GM21528 (cell line): ENCODE data around the gene KBTBD13.
"Not testable (repeated sequence)": the region's sequence is repeated elsewhere in the genome, so short reads cannot be mapped to it uniquely, and the experiment has no call there.

Source experiments
- ATAC-seq: cut with Tn5 transposase; IDR thresholded peaks from one replicate; pipeline ENCODE4 v1.9.1; 2021; ENCODE audit warnings: mild to moderate bottlenecking, moderate library complexity; ENCODE audit not compliant: unreplicated experiment, low FRiP score

KBTBD13 gene

GRCh38 chr15:65076486-65077290, at the start of gene KBTBD13:
Gene KBTBD13 (plus strand): TSS chr15:65076746. CDS start chr15:65076816, 70 bp downstream.
- ATAC-seq, result no peak

- ATAC-seq, result no peak
These were observed 49.8 kb upstream of the KBTBD13 start for GRCh38 chr15:65026756-65027155.

- no peak for ATAC-seq
These were observed 49.0 kb upstream of the KBTBD13 start for GRCh38 chr15:65027593-65027992.

- ATAC-seq, result no peak
These were observed 48.2 kb upstream of the KBTBD13 start for GRCh38 chr15:65028338-65028737.

- ATAC-seq, result peak; percentile 79
These were observed 47.4 kb upstream of the KBTBD13 start, which contains the start of gene MTFMT for GRCh38 chr15:65028921-65029735. Gene MTFMT (minus strand): TSS chr15:65029639. CDS start chr15:65029613, 26 bp downstream.

DNA sequence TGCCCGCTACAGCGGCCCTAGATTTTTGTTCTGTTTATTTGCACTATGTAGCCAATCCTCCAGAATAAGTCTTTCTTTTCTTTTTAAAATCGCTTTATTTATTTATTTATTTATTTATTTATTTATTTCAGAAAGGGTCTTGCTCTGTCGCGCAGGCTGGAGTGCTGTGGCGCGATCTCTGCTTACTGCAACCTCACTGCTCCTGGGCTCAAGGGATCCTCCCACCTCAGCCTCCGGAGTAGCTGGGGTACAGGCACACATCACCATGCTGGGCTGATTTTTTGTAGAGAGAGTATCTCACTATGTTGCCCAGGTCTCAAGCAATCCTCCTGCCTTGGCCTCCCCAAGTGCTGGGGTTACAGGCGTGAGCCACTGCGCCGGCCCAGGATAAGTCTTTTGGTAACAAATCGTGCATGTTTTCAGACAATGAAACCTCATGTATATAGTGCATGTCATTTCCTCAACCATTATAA, 46.8 kb upstream of the KBTBD13 start:
- ATAC-seq, result no peak

DNA sequence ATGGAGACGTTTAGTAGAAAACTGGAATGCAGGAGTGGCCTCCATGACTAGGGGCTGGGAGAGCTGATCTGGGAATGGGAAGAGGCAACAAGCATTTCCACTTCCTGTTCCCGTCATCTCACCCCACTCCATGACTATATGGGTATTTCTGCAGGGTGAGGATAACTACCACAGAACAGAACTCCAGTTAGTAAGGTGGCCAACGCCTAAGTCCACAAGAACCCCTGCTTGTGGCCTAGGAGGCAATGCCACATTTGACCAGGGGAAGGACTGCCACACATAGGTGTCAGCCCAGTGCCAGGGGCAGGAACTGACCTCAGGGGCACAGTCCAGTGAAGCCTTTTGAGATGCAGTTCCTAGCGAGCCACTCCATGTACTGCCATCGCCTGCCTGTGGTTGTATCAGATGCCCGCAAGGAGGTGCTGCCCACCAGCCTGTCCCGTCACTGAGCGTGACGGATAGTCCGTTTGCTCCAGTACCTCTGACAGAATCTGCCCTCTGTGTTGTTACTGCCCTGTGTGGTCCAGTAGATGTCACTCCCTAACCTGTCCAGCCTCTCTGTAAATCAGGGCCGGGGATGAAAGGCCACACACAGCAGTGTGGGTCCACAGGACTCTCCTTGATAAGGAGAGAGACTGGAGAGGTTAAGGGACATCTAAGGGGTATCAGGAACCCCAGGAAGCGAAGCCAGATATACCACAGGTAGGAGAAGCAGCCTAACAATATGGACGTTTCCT, 43.6 kb upstream of the KBTBD13 start:
- no peak for ATAC-seq

GRCh38 chr15:65033659-65034269, 42.8 kb upstream of the KBTBD13 start:
- no peak for ATAC-seq

GRCh38 chr15:65034719-65035118, 41.8 kb upstream of the KBTBD13 start:
- no peak for ATAC-seq

DNA sequence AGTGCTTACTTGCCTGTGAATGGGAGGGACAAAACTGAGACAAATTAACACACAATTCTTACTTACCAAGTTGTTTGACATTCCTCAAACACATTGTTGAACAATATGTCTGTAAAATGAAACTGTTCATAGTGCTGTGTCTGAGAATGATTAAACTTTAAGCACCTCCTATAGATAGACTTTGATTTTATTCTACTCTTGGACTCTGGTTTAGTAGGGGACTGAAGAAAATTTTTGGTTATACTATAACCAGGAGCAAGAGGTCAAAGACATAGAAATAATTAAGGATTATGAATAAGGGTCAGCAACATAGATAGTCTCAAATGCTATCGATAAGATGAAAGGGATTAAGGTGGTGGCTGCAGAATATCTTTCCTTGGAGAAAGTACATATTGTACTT, 39.2 kb upstream of the KBTBD13 start:
- ATAC-seq, result no peak

DNA sequence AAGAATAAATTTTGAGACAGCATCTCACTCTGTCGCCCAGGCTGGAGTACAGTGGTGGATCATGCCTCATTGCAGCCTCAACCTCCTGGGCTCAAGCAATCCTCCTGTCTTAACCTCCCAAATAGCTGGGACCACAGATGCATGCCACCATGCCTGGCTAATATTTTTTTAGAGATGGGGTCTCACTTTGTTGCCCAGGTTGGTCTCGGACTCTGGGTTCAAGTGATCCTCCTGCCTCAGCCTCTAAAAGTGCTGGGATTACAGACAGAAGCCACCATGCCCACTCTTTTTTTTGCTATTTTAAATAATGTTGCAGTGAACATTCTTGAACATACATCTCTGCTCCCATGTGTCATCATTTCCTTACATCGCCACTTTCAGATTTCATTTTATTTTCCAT, 38.1 kb upstream of the KBTBD13 start:
- ATAC-seq, result no peak

DNA sequence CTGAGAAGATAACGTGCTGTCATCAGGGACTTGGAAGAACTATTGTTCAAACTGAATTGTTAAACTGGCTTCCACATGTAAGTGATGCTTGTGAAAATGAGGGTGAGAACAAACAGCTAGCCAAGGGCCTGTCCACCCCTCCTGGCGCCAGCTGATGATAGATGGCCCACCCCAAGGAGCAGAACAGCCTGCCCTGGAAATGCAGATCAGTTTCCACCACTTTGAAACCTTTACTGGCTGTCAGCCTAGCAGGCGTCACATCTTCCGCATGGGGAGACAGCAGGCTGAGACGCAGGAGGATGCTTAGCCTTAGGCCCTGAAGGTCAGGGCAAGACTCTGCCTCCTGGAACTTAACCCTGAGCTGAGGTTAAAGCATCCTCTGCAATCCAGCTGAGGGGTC, 37.7 kb upstream of the KBTBD13 start:
- no peak for ATAC-seq

GRCh38 chr15:65040461-65040860, 36.1 kb upstream of the KBTBD13 start:
- no peak for ATAC-seq

GRCh38 chr15:65041787-65042186, 34.8 kb upstream of the KBTBD13 start:
- no peak for ATAC-seq

GRCh38 chr15:65042776-65043327, 33.7 kb upstream of the KBTBD13 start:
- ATAC-seq, result no peak

GRCh38 chr15:65044218-65044617, 32.3 kb upstream of the KBTBD13 start:
- not testable (repeated sequence) for ATAC-seq

- ATAC-seq, result no peak
These were observed 31.6 kb upstream of the KBTBD13 start, which contains the start of gene SLC51B for GRCh38 chr15:65044724-65045481. Gene SLC51B (plus strand): TSS chr15:65045387. CDS start chr15:65050005, 4,618 bp downstream.

GRCh38 chr15:65048241-65048640, 28.3 kb upstream of the KBTBD13 start:
- ATAC-seq, result no peak

DNA sequence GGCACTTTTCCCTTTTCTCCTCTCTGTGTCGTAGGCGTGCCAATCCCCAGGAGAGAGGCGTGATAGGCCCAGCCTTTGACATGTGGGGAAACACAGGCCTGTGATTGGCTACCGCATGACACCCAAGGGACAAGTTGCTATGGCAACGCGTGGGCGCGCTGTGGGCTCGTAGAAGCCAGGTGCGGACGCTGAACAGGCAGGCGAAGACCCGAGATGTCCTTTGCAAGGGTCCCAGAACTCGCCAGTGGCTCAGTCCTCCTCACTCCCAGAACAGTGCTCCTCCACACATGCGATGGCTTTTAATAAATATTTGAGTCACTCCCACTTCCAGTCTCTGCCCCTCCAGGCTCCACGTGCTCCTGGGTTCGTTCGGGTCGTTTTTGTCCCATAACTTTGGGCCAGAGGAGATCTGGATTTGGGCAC, 27.1 kb upstream of the KBTBD13 start:
- peak; percentile 73 for ATAC-seq
